Activated CD8-positive, alpha-beta memory T cell treated with anti-CD3 and anti-CD28 coated beads for 1 hour (primary cell): ENCODE results near the gene LYPD4.
"Not testable (repeated sequence)": the region's sequence is repeated elsewhere in the genome, so short reads cannot be mapped to it uniquely, and the experiment has no call there.

Source experiments
- DNase-seq, 2 donors: peaks; one replicate each; pipeline ENCODE4 v3.0.0-alpha.2; 2020; ENCODE audit warnings: low read depth in 1 of 2; ENCODE audit errors: extremely low read depth in 1 of 2

LYPD4 gene

DNA sequence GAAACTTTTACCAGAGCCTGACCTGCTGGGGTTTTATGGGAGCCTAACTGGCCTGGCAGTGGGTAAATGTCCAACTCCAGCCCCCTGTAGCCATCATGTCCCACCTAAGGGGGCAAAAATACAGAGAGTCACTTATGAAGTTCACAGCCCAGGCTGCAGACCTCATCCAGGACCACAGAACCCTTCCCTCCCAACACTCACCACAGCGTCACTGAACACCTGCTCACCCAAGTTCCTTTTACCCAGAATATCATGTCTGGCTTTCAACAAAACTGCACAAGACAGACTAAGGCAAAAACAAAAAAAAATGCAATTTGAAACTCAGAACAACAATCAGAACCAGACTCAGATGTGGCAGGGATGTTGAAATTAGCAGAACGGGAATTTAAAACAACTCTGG is 41.7 kb downstream of the LYPD4 start:
- DNase-seq, result no peak

DNA sequence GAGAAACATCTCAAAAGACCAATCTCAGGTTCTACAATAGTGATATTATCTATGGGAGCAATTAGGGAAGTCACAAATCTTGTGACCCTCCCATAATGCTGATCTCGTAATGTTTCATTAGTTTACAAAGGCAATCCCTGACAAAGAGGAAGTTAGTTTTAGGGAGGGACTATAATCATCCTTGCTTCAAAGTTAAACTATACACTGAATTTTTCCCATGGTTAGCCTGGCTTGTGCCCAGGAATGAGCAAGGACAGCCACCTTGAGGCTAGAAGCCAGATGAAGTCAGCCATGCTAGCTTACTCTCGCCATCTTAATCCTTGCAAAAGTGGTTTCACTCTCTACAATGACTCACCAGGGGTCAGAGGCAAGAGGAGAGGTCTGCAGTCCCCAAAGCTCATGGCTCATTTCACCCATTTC is 42.7 kb downstream of the LYPD4 start:
- DNase-seq, result no peak

DNA sequence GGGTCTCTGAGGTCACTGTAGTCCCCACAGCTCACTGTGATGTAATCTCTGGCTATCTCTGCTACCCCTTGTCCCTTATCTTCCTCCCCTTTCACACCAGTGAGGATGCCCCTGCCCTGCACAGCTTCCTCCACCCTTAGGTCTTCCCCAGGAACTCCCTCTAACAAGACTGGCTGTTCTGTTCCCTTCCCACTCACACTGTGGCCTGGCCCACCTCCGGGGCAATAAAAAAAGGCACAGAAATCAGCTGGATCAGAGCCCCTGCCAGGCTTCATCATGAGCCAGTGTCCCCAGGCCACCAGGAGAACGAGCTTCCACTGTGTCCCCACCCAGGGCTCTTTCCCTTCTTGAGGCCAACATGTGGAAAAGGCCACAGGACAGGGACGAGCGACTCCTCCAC is 43.5 kb downstream of the LYPD4 start:
- no peak for DNase-seq

- no peak for DNase-seq
Measured at GRCh38 chr19:41799444-41800000, 45.0 kb downstream of the LYPD4 start.

- no peak for DNase-seq
Measured at GRCh38 chr19:41796901-41797300, 47.6 kb downstream of the LYPD4 start.

DNA sequence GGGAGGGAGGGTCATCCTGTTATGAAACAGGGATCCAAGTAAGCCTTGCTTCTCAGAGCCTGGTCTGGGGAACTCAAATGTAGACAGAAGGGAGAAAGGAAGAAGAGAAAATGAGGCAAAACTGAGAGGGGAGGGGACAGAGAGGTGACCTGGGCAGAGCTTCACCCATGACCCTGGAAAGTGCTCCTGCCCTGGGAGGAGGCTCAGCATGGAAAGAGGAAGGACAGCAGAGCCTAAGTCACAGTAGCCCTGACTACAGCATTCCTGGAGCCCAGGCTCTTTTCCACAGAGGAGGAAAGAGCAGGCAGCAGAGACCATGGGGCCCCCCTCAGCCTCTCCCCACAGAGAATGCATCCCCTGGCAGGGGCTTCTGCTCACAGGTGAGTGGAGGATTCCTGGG is 48.1 kb downstream of the LYPD4 start, which contains the start of gene CEACAM3:
CEACAM3 (plus strand) TSS at position 226 of the 400 bp plus-strand sequence; CDS start at position 317, 91 bp downstream.
- no peak for DNase-seq

GRCh38 chr19:41795031-41795461 is 49.4 kb downstream of the LYPD4 start:
- peak in 1 of 2 donors; percentile 21 for DNase-seq

GRCh38 chr19:41793414-41793727 is 51.1 kb downstream of the LYPD4 start:
- no peak for DNase-seq

- peak in 1 of 2 donors; percentile 18 for DNase-seq
Measured at GRCh38 chr19:41792513-41793413, 51.7 kb downstream of the LYPD4 start.

DNA sequence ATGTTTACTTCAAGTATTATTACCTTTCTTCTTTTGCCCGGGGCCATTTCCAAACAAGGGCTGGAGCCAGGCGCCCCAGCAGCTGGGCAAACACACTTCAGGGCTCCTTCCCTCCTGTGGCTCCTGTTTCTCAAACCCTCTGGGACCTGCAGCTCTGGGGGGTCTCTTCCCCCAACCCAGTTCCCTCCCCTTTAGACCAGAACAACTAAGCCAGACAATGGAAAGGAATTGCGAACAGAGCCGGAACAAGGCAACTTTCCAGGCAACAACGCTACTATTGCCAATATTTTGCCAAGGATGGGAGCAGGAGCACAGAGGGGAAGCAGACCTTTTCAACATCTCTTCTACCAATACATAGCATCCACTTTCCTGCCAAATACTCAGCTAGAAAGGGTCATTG is 55.4 kb downstream of the LYPD4 start:
- not testable (repeated sequence) for DNase-seq

- not testable (repeated sequence) for DNase-seq
Measured at GRCh38 chr19:41788518-41788917, 56.0 kb downstream of the LYPD4 start.
